Testis (tissue), 2 donors: ENCODE measurements around the gene IL17A.

Experiments
- CTCF ChIP-seq, 3 experiments: fragments of 450-650 bp in 2 of 3; fragments of 200-600 bp in 1 of 3; sonication (generic) in 1 of 3; IDR thresholded peaks; one replicate each; pipeline ENCODE4 v1.5.1; 2016 to 2019; ENCODE audit warnings: antibody characterized with exemption in 3 of 3, mild to moderate bottlenecking in 2 of 3, moderate library complexity in 1 of 3
- POLR2A ChIP-seq: fragments of 450-650 bp; IDR thresholded peaks from one replicate; pipeline ENCODE4 v1.6.1; 2017; ENCODE audit warnings: antibody characterized with exemption, mild to moderate bottlenecking, moderate library complexity

GRCh38 chr6:52139985-52140680 is 46.0 kb upstream of the IL17A start:
- no peak for TF ChIP-seq CTCF (IDR thresholded peaks at IDR 0.05)
- TF ChIP-seq POLR2A, result no peak
